CD4-positive, alpha-beta T cell treated with Interleukin-1 beta for 1 hour (primary cell): ENCODE measurements around the gene PARVG.

Experiments
- DNase-seq, 2 donors: peaks; one replicate each; pipeline ENCODE4 v3.0.0-alpha.2; 2020 to 2022

The PARVG gene

GRCh38 chr22:44247923-44248892 lies 67.5 kb downstream of the PARVG start:
- no peak for DNase-seq

GRCh38 chr22:44248926-44249325 lies 68.2 kb downstream of the PARVG start:
- no peak for DNase-seq

DNA sequence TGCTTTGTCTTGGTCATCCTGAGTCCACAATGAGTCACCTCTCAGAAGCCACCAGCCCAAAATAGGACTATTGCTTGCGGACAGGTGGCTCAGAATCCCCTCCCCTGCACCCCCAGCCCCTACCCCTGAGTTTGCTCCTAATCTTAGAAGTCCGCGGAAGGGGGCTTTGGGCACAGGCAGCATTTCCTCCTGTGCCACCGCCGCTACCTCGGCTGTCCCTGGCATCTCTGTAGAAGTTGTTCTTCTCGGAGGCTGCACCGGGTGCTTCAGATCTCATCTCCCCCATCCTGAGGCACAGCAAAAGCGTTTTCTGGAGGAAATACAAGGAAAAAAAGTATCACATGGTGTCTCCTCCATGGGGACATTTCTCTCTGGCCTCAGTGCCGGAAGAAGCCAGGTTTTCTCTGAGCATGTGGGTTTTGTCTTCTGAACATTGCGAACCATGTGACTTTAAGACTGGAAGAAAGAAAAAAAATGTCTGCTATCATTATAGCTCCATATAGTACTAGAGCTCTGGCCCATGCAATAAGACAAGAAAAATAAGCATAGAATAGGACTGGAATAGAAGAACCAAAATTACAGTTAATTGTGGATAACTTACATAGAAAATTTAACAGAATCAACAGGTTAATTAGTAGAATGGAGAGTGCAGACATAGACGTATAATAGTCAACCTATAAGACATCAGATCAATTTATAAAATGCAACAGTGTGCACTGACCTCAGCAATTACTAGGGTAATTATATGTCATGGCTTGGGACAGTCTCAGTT lies 68.8 kb downstream of the PARVG start:
- DNase-seq = no peak

- DNase-seq = no peak
Measured at GRCh38 chr22:44254811-44255210, 74.1 kb downstream of the PARVG start.

DNA sequence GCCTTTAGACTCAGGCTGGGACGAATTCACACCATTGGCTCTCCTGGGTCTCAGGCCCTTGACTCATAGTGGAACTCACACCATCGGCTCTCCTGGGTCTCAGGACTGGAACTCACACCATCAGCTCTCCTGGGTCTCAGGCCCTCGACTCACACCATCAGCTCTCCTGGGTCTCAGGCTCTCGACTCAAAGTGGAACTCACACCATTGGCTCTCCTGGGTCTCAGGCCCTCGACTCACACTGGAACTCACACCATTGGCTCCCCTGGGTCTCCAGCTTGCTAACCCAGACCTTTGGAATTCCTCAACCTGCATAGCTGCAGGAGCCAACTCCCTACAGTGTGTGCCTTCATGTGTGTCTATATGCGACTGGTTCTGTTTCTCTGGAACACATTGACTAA lies 75.4 kb downstream of the PARVG start:
- DNase-seq = no peak

DNA sequence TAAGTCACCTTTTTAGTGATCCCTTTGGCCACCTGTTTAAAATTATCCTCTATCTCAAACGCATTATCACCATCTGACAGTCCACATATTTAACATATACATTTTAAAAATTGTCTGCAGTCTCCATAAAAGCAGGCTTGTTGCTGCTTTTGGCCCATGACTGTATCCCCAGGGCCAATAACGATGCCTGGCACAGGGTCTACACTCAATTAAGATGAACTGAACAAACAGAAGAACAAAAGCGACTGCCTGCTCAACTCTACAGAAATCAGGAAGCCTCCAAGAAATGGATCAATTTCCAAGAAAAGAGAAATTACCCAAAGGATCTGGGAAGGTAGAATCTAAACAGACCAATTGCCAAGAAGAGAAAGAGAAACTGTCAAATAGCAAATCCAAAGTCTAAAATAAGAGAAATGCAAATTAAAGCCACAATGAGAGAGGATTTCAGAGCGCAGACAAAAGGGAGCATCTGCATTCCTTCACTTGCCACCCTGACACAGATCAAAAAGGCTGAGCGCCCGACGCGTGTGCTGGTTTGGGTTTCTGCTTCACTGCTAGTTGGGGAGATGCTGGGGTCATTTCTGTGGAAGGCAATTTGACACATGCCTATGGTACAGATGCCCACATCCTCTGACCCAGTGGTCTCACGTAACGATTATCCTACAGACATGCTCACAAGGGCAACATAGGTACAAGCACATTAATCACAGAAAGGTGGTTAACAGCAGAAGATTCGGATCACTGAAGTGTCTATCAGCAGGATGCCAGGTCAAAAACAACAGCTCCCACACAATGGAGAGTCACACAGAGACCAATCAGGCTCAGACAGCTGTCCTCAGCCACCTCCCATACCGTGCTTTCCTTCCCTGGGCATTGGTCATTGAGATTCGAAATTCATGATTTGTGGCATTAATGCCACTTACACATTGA lies 76.1 kb downstream of the PARVG start:
- no peak for DNase-seq
